Left ventricle myocardium inferior (tissue), 1 donor: ENCODE results near the gene DCPS. TPM values are rescaled to one million over a fixed set of nuclear protein-coding genes. Genes with fewer than 3 reads are reported as not detected.
"Not testable (repeated sequence)": the region's sequence is repeated elsewhere in the genome, so short reads cannot be mapped to it uniquely, and the experiment has no call there.

ENCODE experiments used
- DNase-seq: peaks from one replicate; pipeline ENCODE4 v3.0.0-alpha.2; 2020
- H3K27ac ChIP-seq: fragments of 200-600 bp; replicated peaks from 2 replicates; pipeline ENCODE4 v1.8.0; 2021
- H3K27me3 ChIP-seq: fragments of 200-600 bp; 2 replicates; pipeline ENCODE4 v1.8.0; 2021; ENCODE audit warnings: low read depth
- H3K36me3 ChIP-seq: fragments of 200-600 bp; 2 replicates; pipeline ENCODE4 v1.8.0; 2021
- H3K4me1 ChIP-seq: fragments of 200-600 bp; 2 replicates; pipeline ENCODE4 v1.8.0; 2021
- H3K4me3 ChIP-seq: fragments of 200-600 bp; 2 replicates; pipeline ENCODE4 v1.8.0; 2021; ENCODE audit warnings: mild to moderate bottlenecking, moderate library complexity
- H3K9me3 ChIP-seq: fragments of 200-600 bp; replicated peaks from 2 replicates; pipeline ENCODE4 v1.8.0; 2021
- intact Hi-C: fragments of 100-400 bp; cut with micrococcal nuclease; formaldehyde crosslinking; loops from one replicate; pipeline ENCODE4 v1.11.0; 2022
- total RNA-seq: library from RNA; stranded (reverse); fragmentation: NEBNext Ultra II Directional; extraction: Animal tissue kit (Norgen Biotek cat#: 25700); gene quantifications from one replicate; pipeline ENCODE4 v1.2.1, GENCODE V29; 2021
- TF ChIP-seq, protein P1 (sequence below): fragments of 200-600 bp; IDR thresholded peaks from 2 replicates; pipeline ENCODE4 v1.8.0; 2021; ENCODE audit warnings: antibody characterized with exemption, mild to moderate bottlenecking, borderline replicate concordance
- donor health status: DM: no; HTN: yes; CAD: no; lungs with severe emphysema.

The DCPS gene
- total RNA-seq, 1 donor from 2014 or later: 12.1 TPM

DNA sequence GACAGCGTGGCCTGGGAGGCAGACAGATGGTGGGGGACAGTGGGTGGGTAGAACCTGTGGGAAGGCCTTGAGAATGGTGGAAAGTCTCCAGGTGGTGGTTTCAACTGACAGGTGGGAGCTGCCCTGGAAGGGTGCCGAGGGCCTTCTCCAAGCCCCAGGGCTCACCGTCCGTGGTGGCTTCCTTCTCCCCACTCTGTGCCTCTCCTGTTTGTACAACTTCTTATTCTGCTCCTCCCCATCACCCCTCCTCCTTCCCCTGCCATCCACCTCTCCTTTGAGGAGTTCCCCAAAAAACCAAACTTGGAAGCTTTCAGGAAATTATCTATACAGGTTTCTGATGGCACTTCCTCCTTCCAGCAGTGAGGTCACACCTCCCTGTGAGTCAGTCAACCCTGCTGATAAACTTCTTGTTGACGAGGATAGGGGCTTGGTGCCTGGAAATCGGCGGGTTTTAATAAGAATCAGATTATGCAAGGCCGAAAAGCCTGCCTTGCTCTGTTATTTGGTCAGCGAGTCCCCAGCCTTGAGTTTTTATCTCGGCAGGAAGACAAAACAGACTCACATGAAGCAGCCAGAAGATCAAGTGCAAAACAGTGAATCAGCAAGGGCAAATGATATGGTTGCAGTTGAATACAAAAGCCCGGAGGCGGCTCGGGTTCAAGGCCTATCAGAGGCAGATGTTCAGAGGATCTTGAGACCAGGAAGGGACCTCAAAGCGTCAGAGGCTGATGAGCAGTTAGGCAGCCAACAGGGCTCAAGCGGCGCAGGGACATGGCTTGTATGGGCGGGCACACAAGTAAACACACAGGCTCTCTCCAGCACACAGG is 42.1 kb downstream of the DCPS start:
- H3K4me1 ChIP-seq: peaks cover 74% of the 10 kb centered on the region
- DNase-seq: no peak
- intact Hi-C loops: no loop called here

GRCh38 chr11:126346586-126346940 is 42.7 kb downstream of the DCPS start:
- H3K9me3 ChIP-seq: no peaks in the 10 kb centered on the region
- peaks cover 74% of the 10 kb centered on the region for H3K4me1 ChIP-seq
- H3K27me3 ChIP-seq: no peaks in the 10 kb centered on the region
- peaks cover 29% of the 10 kb centered on the region for H3K36me3 ChIP-seq
- TF ChIP-seq, protein P1, sequence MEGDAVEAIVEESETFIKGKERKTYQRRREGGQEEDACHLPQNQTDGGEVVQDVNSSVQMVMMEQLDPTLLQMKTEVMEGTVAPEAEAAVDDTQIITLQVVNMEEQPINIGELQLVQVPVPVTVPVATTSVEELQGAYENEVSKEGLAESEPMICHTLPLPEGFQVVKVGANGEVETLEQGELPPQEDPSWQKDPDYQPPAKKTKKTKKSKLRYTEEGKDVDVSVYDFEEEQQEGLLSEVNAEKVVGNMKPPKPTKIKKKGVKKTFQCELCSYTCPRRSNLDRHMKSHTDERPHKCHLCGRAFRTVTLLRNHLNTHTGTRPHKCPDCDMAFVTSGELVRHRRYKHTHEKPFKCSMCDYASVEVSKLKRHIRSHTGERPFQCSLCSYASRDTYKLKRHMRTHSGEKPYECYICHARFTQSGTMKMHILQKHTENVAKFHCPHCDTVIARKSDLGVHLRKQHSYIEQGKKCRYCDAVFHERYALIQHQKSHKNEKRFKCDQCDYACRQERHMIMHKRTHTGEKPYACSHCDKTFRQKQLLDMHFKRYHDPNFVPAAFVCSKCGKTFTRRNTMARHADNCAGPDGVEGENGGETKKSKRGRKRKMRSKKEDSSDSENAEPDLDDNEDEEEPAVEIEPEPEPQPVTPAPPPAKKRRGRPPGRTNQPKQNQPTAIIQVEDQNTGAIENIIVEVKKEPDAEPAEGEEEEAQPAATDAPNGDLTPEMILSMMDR: no peak
- H3K27ac ChIP-seq: peak overlapping the region; percentile 79
- DNase-seq: no peak
- no peak overlapping the region for H3K4me3 ChIP-seq
- intact Hi-C loops: no loop called here

More for the DNA sequence above, 42.1 kb downstream of the DCPS start:
- no peaks in the 10 kb centered on the region for H3K27me3 ChIP-seq
- H3K9me3 ChIP-seq: no peaks in the 10 kb centered on the region
- H3K4me3 ChIP-seq: no peak overlapping the region
- TF ChIP-seq, protein P1: no peak
- H3K27ac ChIP-seq: peak overlapping the region; percentile 79
- peaks cover 29% of the 10 kb centered on the region for H3K36me3 ChIP-seq

- peaks cover 29% of the 10 kb centered on the region for H3K36me3 ChIP-seq
- peaks cover 74% of the 10 kb centered on the region for H3K4me1 ChIP-seq
- H3K4me3 ChIP-seq, DNase-seq, H3K27me3 ChIP-seq, H3K9me3 ChIP-seq, intact Hi-C loops: not testable (repeated sequence)
- peak overlapping the region; percentile 79 for H3K27ac ChIP-seq
These were observed 43.1 kb downstream of the DCPS start for GRCh38 chr11:126346946-126347345.

DNA sequence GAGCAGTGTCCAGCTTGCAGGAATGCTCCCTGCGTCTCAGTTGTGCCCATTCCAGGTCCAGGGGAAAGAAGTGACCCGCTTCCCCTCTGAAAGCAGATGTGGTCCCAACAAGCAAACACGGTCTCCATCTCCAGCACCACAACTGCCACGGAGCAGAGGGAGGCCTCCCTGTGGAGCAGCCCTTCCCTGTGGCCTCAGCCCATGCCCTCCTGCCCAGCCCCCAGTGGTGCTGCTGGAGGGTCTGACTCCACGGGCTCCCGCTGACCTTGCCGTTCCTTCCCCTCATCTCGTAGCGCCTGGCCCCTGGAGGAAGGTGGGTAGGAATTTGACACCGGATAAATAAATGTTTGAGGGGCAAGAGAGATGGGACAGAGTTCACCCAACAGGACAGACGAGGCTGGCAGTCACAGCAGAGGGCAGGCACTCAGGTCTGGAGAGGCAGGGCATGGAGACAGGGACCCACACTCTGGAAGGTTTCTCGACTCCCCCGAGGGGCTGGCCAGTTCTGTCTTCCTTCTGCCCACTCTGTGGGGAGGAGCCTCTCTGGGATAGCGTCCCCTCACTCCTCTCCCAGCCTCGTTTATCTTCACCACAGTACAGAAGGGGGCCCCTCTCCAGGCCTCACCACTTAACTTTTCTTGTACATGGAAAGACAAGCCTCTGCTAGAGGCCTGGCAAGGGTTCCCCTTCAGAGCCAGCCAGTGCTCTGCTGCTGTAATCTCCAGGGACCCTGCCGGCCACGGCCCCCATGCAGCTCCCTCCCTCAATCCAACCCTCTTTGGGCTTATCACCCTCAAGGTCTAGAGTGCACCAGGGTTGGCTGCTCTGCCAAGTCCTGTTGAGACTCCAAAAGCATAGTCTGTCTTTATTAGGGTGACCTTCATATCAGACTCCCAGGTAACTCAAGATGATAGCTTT is 44.1 kb downstream of the DCPS start:
- Histone ChIP-seq H3K4me1 (peaks cover 79% of the 10 kb centered on the region), H3K4me3 (no peak overlapping the region), H3K9me3 (no peaks in the 10 kb centered on the region), H3K27me3 (no peaks in the 10 kb centered on the region), H3K27ac (peak overlapping the region; percentile 79), H3K36me3 (peaks cover 23% of the 10 kb centered on the region)
- intact Hi-C loops: no loop called here
- DNase-seq: no peak
- TF ChIP-seq, protein P1: no peak

DNA sequence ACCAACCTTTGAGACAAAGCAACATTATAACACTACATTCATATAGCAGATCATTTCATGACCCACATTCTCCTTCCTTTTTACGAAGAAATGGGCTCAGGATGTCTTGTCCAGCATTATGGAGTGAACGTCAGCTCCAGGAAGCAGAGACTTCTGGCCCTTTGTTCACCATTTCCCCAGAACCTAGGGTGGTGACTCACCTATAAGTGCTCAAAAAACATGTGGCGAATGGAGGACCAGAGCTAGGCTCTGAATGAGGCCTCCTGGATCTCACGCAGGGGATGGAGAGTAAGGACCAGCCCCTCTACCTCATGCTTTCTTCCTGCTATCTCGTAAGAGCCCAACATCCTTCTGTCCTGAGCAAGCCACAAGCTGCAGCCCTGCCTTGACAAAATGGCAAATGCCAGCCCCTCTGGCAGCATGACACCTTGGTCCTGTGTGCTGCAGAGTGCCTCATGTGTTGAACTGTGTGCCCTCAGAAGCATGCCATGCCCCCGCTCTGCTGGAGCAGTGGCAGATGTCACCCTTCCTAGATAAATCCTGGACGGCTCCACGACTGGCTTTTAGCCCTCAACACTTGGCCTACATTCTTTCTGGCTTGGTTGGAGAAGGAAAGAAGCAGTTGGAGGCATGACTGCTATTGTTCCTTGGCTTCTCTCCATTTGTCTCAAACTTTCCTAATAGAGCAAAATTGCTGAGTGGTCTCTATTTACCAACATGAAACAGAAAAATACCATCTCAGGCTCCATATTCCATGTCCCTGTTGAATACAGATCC is 45.1 kb downstream of the DCPS start:
- peaks cover 89% of the 10 kb centered on the region for H3K4me1 ChIP-seq
- DNase-seq: peak; percentile 66
- intact Hi-C loops: no loop called here

More for the DNA sequence above, 45.1 kb downstream of the DCPS start:
- peak overlapping the region; percentile 79 for H3K27ac ChIP-seq
- no peaks in the 10 kb centered on the region for H3K27me3 ChIP-seq
- H3K9me3 ChIP-seq: no peaks in the 10 kb centered on the region
- peaks cover 13% of the 10 kb centered on the region for H3K36me3 ChIP-seq
- TF ChIP-seq, protein P1: no peak
- H3K4me3 ChIP-seq: no peak overlapping the region
